Measurements from ENCODE around the gene TRAK1.

The TRAK1 gene

GRCh38 chr3:42055291-42055690 lies 35.9 kb upstream of the TRAK1 start:
- Histone ChIP-seq H3K9me3 (replicated peaks; ENCODE audit: low read length) (no peaks in the 10 kb centered on the region), H3K27me3 (ENCODE audit: control insufficient read depth, insufficient read depth, low read length) (no peaks in the 10 kb centered on the region), H3K4me2 (ENCODE audit: low read length) (no peak overlapping the region), H3K4me1 (ENCODE audit: control insufficient read depth, insufficient read depth, low read length) (peaks cover 37% of the 10 kb centered on the region), H3K4me3 (ENCODE audit: low read length) (no peak overlapping the region), H3K9ac (ENCODE audit: low read depth, low read length) (peak overlapping the region; percentile 50), H3K36me3 (ENCODE audit: insufficient read depth, low read length) (no peaks in the 10 kb centered on the region)

DNA sequence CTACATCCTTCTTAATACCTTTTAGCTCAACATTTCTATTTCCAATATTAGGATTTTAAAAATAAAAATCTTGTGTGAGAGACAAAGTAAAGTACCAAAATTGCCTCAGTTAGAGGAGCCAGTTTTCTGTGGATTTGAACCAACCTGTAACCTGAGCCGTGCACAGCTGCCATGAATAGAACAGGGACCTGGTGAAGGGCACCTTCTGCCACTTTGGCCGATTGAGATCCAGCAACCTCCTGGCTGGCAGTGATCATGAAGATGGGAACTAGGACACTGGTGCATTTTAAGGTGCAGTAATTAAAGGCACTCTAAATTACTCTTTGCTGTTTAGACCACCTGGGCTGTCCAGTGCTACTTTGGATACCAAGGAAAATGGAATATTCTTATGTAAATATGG lies 34.3 kb upstream of the TRAK1 start:
- H3K4me2 ChIP-seq (ENCODE audit: low read length): no peak overlapping the region
- no peak overlapping the region for H3K9ac ChIP-seq (ENCODE audit: low read depth, low read length)
- H3K9me3 ChIP-seq (replicated peaks; ENCODE audit: low read length): no peaks in the 10 kb centered on the region
- no peaks in the 10 kb centered on the region for H3K36me3 ChIP-seq (ENCODE audit: insufficient read depth, low read length)
- no peak overlapping the region for H3K4me3 ChIP-seq (ENCODE audit: low read length)
- H3K27me3 ChIP-seq (ENCODE audit: control insufficient read depth, insufficient read depth, low read length): no peaks in the 10 kb centered on the region
- H3K4me1 ChIP-seq (ENCODE audit: control insufficient read depth, insufficient read depth, low read length): peaks cover 43% of the 10 kb centered on the region

DNA sequence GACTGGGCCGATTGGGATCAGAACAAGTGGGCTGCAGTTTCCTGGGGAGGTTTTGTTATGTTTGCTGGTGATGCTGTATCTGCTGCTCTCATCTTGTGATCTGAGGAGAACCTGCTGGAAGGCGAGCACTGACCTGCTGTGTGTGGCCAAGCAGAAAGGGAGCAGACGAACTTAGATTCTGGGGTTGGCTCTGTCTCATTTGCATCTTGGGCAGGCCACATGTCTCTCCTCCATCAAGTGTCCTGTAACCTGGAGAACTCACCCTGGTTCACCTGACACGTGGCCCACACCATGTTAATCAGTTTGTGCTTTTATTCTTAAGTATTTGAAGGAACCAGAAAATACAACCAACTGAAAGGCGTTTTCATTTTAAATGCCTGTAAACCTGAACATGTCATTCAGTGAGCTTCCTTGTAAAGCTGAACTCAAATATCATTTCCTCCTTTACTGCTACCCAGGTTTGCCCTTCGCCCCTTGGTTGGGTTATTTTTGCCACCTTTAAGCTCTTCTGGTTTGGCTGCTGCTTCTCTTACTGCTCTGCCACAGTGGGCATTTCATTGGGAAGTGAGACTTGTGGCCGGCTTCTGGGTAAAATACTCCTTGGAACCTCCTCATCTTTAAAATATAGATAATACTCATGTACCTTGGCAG lies 33.5 kb upstream of the TRAK1 start:
- peaks cover 43% of the 10 kb centered on the region for H3K4me1 ChIP-seq (ENCODE audit: control insufficient read depth, insufficient read depth, low read length)
- H3K27me3 ChIP-seq (ENCODE audit: control insufficient read depth, insufficient read depth, low read length): no peaks in the 10 kb centered on the region
- H3K4me3 ChIP-seq (ENCODE audit: low read length): no peak overlapping the region
- H3K9ac ChIP-seq (ENCODE audit: low read depth, low read length): no peak overlapping the region
- H3K36me3 ChIP-seq (ENCODE audit: insufficient read depth, low read length): no peaks in the 10 kb centered on the region
- no peaks in the 10 kb centered on the region for H3K9me3 ChIP-seq (replicated peaks; ENCODE audit: low read length)
- H3K4me2 ChIP-seq (ENCODE audit: low read length): no peak overlapping the region

GRCh38 chr3:42061025-42061712 lies 30.0 kb upstream of the TRAK1 start:
- Histone ChIP-seq H3K9ac (ENCODE audit: low read depth, low read length) (peak overlapping the region; percentile 83), H3K4me1 (ENCODE audit: control insufficient read depth, insufficient read depth, low read length) (peaks cover 44% of the 10 kb centered on the region), H3K27me3 (ENCODE audit: control insufficient read depth, insufficient read depth, low read length) (no peaks in the 10 kb centered on the region)

GRCh38 chr3:42061713-42062380 lies 29.3 kb upstream of the TRAK1 start:
- H3K9ac ChIP-seq (ENCODE audit: low read depth, low read length): peak overlapping the region; percentile 83
- H3K4me3 ChIP-seq (ENCODE audit: low read length): peak overlapping the region; percentile 50
- H3K9me3 ChIP-seq (replicated peaks; ENCODE audit: low read length): no peaks in the 10 kb centered on the region
- H3K4me2 ChIP-seq (ENCODE audit: low read length): peak overlapping the region; percentile 76
- H3K4me1 ChIP-seq (ENCODE audit: control insufficient read depth, insufficient read depth, low read length): peaks cover 51% of the 10 kb centered on the region
- no peaks in the 10 kb centered on the region for H3K27me3 ChIP-seq (ENCODE audit: control insufficient read depth, insufficient read depth, low read length)
- H3K36me3 ChIP-seq (ENCODE audit: insufficient read depth, low read length): no peaks in the 10 kb centered on the region

More at GRCh38 chr3:42061025-42061712, 30.0 kb upstream of the TRAK1 start:
- H3K9me3 ChIP-seq (replicated peaks; ENCODE audit: low read length): no peaks in the 10 kb centered on the region
- peak overlapping the region; percentile 76 for H3K4me2 ChIP-seq (ENCODE audit: low read length)
- H3K4me3 ChIP-seq (ENCODE audit: low read length): peak overlapping the region; percentile 12
- no peaks in the 10 kb centered on the region for H3K36me3 ChIP-seq (ENCODE audit: insufficient read depth, low read length)

DNA sequence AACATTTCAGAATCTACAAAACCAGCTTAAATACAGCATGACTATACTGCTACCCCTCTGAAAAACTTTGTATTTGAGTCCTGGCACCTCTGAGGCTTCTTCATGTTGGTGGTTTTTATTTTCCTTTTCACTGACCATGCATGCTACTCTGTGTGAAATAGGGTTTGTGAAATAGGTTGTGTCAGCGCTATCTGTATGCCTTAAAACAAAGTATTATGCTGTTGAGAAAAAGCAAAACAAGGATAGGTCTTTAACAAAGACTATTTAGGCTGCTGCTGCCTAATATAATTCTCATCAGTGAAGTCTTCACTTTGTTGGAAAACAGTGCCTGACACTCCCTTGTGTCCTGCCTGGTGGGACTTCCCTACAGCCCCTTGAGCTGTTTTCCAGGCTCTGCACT lies 28.7 kb upstream of the TRAK1 start:
- Histone ChIP-seq H3K4me2 (ENCODE audit: low read length) (peak overlapping the region; percentile 76), H3K4me3 (ENCODE audit: low read length) (peak overlapping the region; percentile 50), H3K9me3 (replicated peaks; ENCODE audit: low read length) (no peaks in the 10 kb centered on the region), H3K27me3 (ENCODE audit: control insufficient read depth, insufficient read depth, low read length) (no peaks in the 10 kb centered on the region), H3K36me3 (ENCODE audit: insufficient read depth, low read length) (no peaks in the 10 kb centered on the region), H3K9ac (ENCODE audit: low read depth, low read length) (peak overlapping the region; percentile 83), H3K4me1 (ENCODE audit: control insufficient read depth, insufficient read depth, low read length) (peaks cover 57% of the 10 kb centered on the region)

DNA sequence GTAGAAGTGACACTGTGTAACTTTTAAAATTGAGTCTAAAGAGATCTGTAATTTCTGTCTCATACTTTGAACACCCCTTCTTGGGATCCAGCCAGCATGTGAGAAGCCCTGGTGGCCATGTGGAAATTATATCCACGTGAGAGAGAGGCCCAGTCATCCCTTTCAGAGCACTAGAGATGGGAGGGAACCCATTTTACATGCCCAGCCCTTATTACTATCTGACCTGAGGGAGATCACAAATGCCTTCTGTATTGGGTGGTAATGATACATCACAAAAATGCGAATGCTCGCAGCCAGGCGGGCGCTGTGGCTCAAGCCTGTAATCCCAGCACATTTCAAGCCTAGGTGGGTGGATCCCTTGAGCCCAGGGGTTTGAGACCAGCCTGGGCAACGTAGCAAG lies 27.3 kb upstream of the TRAK1 start:
- no peaks in the 10 kb centered on the region for H3K36me3 ChIP-seq (ENCODE audit: insufficient read depth, low read length)
- no peaks in the 10 kb centered on the region for H3K9me3 ChIP-seq (replicated peaks; ENCODE audit: low read length)
- peak overlapping the region; percentile 46 for H3K4me2 ChIP-seq (ENCODE audit: low read length)
- H3K4me1 ChIP-seq (ENCODE audit: control insufficient read depth, insufficient read depth, low read length): peaks cover 66% of the 10 kb centered on the region
- no peak overlapping the region for H3K4me3 ChIP-seq (ENCODE audit: low read length)
- H3K9ac ChIP-seq (ENCODE audit: low read depth, low read length): peak overlapping the region; percentile 83
- H3K27me3 ChIP-seq (ENCODE audit: control insufficient read depth, insufficient read depth, low read length): no peaks in the 10 kb centered on the region

DNA sequence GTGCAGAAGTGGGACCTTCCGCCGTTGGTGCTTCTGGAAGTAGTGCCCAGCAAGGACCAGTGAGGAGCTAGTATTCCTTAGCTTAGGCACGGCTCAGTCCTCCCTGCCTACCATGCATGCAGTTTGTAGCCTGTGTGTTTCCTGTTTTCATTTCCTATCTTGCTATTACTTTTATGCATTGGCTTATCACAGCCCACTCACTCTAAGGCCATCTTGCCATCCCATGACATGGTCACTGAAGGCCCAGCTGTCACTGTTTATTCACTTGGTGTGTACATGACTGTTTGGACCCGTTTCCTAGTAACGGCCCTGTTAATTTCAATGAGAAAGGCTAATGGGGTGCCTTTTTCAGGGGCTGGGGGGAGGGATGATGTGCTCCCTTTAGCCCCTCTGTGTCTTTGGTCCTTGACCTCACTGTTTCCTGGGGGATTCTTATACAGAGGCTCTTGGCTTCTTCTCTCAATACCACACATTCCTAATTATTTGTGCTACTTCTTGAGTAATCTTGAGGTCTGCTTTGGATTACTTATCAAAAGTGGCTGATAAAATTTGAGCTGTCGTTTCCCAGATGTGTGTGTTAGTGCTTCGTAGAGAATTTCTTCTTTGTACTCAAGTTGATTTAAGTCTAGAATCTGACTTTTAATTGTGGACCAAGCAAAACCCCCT lies 24.5 kb upstream of the TRAK1 start:
- peak overlapping the region; percentile 73 for H3K4me2 ChIP-seq (ENCODE audit: low read length)
- no peaks in the 10 kb centered on the region for H3K27me3 ChIP-seq (ENCODE audit: control insufficient read depth, insufficient read depth, low read length)
- H3K4me3 ChIP-seq (ENCODE audit: low read length): peak overlapping the region; percentile 32
- H3K9me3 ChIP-seq (replicated peaks; ENCODE audit: low read length): no peaks in the 10 kb centered on the region
- H3K4me1 ChIP-seq (ENCODE audit: control insufficient read depth, insufficient read depth, low read length): peaks cover 66% of the 10 kb centered on the region
- H3K9ac ChIP-seq (ENCODE audit: low read depth, low read length): peak overlapping the region; percentile 88
- H3K36me3 ChIP-seq (ENCODE audit: insufficient read depth, low read length): no peaks in the 10 kb centered on the region

GRCh38 chr3:42067326-42067725 lies 23.8 kb upstream of the TRAK1 start:
- Histone ChIP-seq H3K36me3 (ENCODE audit: insufficient read depth, low read length) (no peaks in the 10 kb centered on the region), H3K4me2 (ENCODE audit: low read length) (peak overlapping the region; percentile 73), H3K9ac (ENCODE audit: low read depth, low read length) (peak overlapping the region; percentile 88), H3K4me3 (ENCODE audit: low read length) (peak overlapping the region; percentile 32), H3K9me3 (replicated peaks; ENCODE audit: low read length) (no peaks in the 10 kb centered on the region), H3K4me1 (ENCODE audit: control insufficient read depth, insufficient read depth, low read length) (peaks cover 66% of the 10 kb centered on the region), H3K27me3 (ENCODE audit: control insufficient read depth, insufficient read depth, low read length) (no peaks in the 10 kb centered on the region)

GRCh38 chr3:42068303-42069088 lies 22.7 kb upstream of the TRAK1 start:
- Histone ChIP-seq H3K27me3 (ENCODE audit: control insufficient read depth, insufficient read depth, low read length) (no peaks in the 10 kb centered on the region), H3K9me3 (replicated peaks; ENCODE audit: low read length) (no peaks in the 10 kb centered on the region), H3K4me1 (ENCODE audit: control insufficient read depth, insufficient read depth, low read length) (peaks cover 66% of the 10 kb centered on the region), H3K36me3 (ENCODE audit: insufficient read depth, low read length) (no peaks in the 10 kb centered on the region), H3K4me3 (ENCODE audit: low read length) (no peak overlapping the region), H3K4me2 (ENCODE audit: low read length) (no peak overlapping the region), H3K9ac (ENCODE audit: low read depth, low read length) (no peak overlapping the region)

- H3K4me3 ChIP-seq (ENCODE audit: low read length): no peak overlapping the region
- H3K27me3 ChIP-seq (ENCODE audit: control insufficient read depth, insufficient read depth, low read length): no peaks in the 10 kb centered on the region
- H3K4me2 ChIP-seq (ENCODE audit: low read length): no peak overlapping the region
- H3K4me1 ChIP-seq (ENCODE audit: control insufficient read depth, insufficient read depth, low read length): peaks cover 56% of the 10 kb centered on the region
- H3K9ac ChIP-seq (ENCODE audit: low read depth, low read length): no peak overlapping the region
- H3K9me3 ChIP-seq (replicated peaks; ENCODE audit: low read length): no peaks in the 10 kb centered on the region
- H3K36me3 ChIP-seq (ENCODE audit: insufficient read depth, low read length): no peaks in the 10 kb centered on the region
These were observed 21.1 kb upstream of the TRAK1 start for GRCh38 chr3:42070089-42070488.

All from skeletal muscle satellite cell (primary cell).